Measurements from ENCODE around the gene CTPS1.

DNA sequence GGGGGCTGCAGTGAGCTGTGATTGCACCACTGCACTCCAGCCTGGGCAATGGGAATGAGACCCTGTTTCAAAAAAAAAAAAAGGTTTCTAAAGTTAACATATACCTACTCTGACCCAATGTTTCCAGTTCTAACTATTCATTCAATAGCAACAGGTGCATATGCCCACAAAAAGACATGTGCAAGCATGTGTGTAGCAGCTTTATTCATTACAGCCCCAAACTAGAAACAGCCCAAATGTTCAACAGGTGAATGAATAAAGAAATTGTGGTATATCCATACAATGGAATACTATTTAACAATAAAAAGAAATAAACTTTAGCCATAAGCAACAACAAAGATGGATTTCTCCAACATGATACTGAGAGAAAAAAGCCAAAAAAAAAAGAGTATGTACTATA lies 21.3 kb upstream of the CTPS1 start:
- no peak for TF ChIP-seq CTCF (conservative IDR thresholded peaks at IDR 0.05 in 1 of 2, IDR thresholded peaks at IDR 0.05 in 1 of 2; ENCODE audit: extremely low read depth in 1 of 2, insufficient read depth in 1 of 2, low read depth in 1 of 2, low read length in 2 of 2)
- TF ChIP-seq EZH2 (IDR thresholded peaks at IDR 0.05; ENCODE audit: borderline replicate concordance, low read length): no peak
